ENCODE measurements around the gene ADCY5.

The ADCY5 gene

GRCh38 chr3:123467046-123467445 lies 18.2 kb upstream of the ADCY5 start (continued):
- TF ChIP-seq GFI1B (tag by site-specific recombination; IDR thresholded peaks at IDR 0.05) (no peak), SP3 (tag by site-specific recombination; IDR thresholded peaks at IDR 0.05) (no peak), ZNF529 (tag by site-specific recombination; IDR thresholded peaks at IDR 0.05; ENCODE audit: insufficient replicate concordance) (no peak), ZNF561 (tag by site-specific recombination; IDR thresholded peaks at IDR 0.05; ENCODE audit: borderline replicate concordance) (no peak), ZNF248 (tag by site-specific recombination; IDR thresholded peaks at IDR 0.05) (no peak), ZNF292 (tag by site-specific recombination; IDR thresholded peaks at IDR 0.05; ENCODE audit: borderline replicate concordance, low read depth) (no peak), PRDM4 (tag by site-specific recombination; IDR thresholded peaks at IDR 0.05) (no peak), TCF7L2 (IDR thresholded peaks at IDR 0.05; ENCODE audit: borderline replicate concordance, low read depth, low read length) (no peak)

GRCh38 chr3:123464211-123464610 lies 15.3 kb upstream of the ADCY5 start:
- ChIA-PET POLR2A (no interaction called here), CTCF (interaction anchor here (1.4 kb wide), 1 partner anchor 16 kb away, joined by 5 read pairs; no protein-coding TSS in a partner anchor)
- H3K4me1 ChIP-seq (ENCODE audit: control insufficient read depth, insufficient read depth, low read length): no peaks in the 10 kb centered on the region
- H3K27ac ChIP-seq (ENCODE audit: extremely low read depth, low read depth, low read length): no peak overlapping the region
- no peak overlapping the region for H3K4me3 ChIP-seq (ENCODE audit: low read depth, low read length)
- no peaks in the 10 kb centered on the region for H3K36me3 ChIP-seq (ENCODE audit: control insufficient read depth in 2 of 2, insufficient read depth in 1 of 2, low read length in 2 of 2)
- TF ChIP-seq ZNF473 (tag by site-specific recombination; IDR thresholded peaks at IDR 0.05): no peak
- H3K9me3 ChIP-seq (ENCODE audit: control insufficient read depth, insufficient read depth, low read depth, low read length): no peaks in the 10 kb centered on the region

- CTCF ChIA-PET: no interaction called here
- POLR2A ChIA-PET: no interaction called here
- TF ChIP-seq ZNF768 (tag by site-specific recombination; IDR thresholded peaks at IDR 0.05) (no peak), REST (tag by site-specific recombination; IDR thresholded peaks at IDR 0.05) (no peak), HIC1 (tag by site-specific recombination; IDR thresholded peaks at IDR 0.05) (no peak), ZNF610 (tag by site-specific recombination; IDR thresholded peaks at IDR 0.05; ENCODE audit: borderline replicate concordance) (no peak), MYNN (tag by site-specific recombination; IDR thresholded peaks at IDR 0.05; ENCODE audit: borderline replicate concordance) (no peak), ZNF596 (tag by site-specific recombination; IDR thresholded peaks at IDR 0.05) (no peak), ZNF692 (tag by site-specific recombination; IDR thresholded peaks at IDR 0.05) (no peak), ZNF664 (tag by site-specific recombination; IDR thresholded peaks at IDR 0.05) (no peak), ZNF843 (tag by site-specific recombination; IDR thresholded peaks at IDR 0.05) (no peak), ZNF670 (tag by site-specific recombination; IDR thresholded peaks at IDR 0.05; ENCODE audit: low read depth) (no peak), PRDM10 (tag by site-specific recombination; IDR thresholded peaks at IDR 0.05) (no peak), TRIM28 (IDR thresholded peaks at IDR 0.05; ENCODE audit: borderline replicate concordance, low read length) (no peak)
Observed at GRCh38 chr3:123459862-123460261, 11.0 kb upstream of the ADCY5 start.

More at GRCh38 chr3:123459862-123460261, 11.0 kb upstream of the ADCY5 start:
- no peak overlapping the region for H3K27ac ChIP-seq (ENCODE audit: extremely low read depth, low read depth, low read length)
- H3K4me1 ChIP-seq (ENCODE audit: control insufficient read depth, insufficient read depth, low read length): no peaks in the 10 kb centered on the region
- H3K9me3 ChIP-seq (ENCODE audit: control insufficient read depth, insufficient read depth, low read depth, low read length): no peaks in the 10 kb centered on the region
- H3K4me3 ChIP-seq (ENCODE audit: low read depth, low read length): no peak overlapping the region
- H3K36me3 ChIP-seq (ENCODE audit: control insufficient read depth in 2 of 2, insufficient read depth in 1 of 2, low read length in 2 of 2): no peaks in the 10 kb centered on the region
